HG03095 (cell line): ENCODE data around the gene RIPOR1.
"Not testable (repeated sequence)": the region's sequence is repeated elsewhere in the genome, so short reads cannot be mapped to it uniquely, and the experiment has no call there.

ENCODE experiments used
- ATAC-seq: cut with Tn5 transposase; IDR thresholded peaks from one replicate; pipeline ENCODE4 v1.9.1; 2021; ENCODE audit warnings: moderate library complexity; ENCODE audit not compliant: unreplicated experiment

RIPOR1 gene

DNA sequence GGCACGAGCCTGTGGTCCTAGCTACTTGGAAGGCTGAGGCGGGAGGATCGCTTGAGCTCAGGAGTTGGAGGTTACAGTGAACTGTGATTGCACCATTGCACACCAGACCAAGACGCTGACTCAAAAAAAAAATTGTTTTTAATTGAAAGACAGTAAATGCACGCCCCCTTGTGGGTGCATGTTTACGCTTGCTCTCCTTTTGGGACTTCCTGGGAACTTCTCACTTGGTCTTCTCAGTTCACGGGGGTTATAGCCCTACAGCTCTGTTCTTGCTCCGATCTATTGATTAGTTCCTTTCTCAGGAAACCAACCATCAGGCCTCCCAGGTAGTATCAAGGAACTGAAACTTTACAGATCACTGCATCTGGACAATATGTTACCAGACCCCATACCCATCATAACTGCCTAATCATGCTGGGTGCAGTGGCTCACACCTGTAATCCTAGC, 14.2 kb upstream of the RIPOR1 start:
- no peak for ATAC-seq

DNA sequence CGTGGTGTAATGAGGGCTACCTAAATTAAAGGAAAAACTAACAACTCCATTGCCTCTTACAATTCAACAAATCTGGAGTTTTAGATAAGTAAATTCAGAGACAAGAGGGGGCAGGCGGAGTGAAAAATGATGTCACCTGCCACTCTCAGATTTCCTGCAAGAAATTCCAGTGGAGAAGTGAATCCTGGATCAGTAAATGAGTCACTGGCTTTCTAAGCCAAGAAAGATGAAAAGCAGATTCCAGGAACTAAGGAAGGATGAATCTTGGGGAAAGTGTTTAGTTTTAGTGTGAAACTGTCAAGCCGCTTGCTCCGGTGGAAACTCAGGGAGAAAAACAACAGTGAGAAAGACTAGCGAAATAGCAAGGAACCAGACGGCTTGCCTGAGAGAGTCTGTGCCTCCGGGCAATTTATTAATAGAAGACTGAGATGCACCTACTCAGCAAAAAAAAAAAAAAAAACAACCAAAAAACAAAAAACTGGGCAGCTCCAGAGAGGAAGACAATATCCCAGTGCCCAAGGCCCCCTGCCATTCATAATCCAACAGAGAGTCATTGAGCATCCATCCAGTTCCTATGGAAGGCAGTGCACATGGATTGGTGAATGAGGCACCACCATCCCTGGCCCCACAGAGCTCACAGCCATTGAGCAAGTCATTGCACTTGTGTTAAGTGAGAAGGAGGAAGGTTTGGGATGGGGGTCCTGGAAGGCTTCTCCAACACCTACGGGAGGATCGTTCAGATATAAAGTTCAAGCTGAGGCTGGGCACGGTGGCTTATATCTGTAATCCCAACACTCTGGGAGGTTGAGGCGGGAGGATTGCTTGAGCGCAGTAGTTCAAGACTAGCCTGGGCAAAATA, 12.1 kb upstream of the RIPOR1 start:
- no peak for ATAC-seq

DNA sequence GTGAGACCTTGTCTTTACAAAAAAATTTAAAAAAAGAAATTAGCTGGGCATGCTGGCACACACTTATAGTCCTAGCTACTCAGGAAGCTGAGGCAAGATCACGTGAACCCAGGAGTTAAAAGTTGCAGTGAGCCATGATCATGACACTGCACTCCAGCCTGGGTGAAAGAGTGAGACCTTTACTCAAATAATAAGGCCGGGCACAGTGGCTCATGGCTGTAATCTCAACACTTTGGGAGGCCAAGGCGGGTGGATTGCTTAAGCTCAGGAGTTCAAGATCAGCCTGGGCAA, 11.5 kb upstream of the RIPOR1 start:
- no peak for ATAC-seq

DNA sequence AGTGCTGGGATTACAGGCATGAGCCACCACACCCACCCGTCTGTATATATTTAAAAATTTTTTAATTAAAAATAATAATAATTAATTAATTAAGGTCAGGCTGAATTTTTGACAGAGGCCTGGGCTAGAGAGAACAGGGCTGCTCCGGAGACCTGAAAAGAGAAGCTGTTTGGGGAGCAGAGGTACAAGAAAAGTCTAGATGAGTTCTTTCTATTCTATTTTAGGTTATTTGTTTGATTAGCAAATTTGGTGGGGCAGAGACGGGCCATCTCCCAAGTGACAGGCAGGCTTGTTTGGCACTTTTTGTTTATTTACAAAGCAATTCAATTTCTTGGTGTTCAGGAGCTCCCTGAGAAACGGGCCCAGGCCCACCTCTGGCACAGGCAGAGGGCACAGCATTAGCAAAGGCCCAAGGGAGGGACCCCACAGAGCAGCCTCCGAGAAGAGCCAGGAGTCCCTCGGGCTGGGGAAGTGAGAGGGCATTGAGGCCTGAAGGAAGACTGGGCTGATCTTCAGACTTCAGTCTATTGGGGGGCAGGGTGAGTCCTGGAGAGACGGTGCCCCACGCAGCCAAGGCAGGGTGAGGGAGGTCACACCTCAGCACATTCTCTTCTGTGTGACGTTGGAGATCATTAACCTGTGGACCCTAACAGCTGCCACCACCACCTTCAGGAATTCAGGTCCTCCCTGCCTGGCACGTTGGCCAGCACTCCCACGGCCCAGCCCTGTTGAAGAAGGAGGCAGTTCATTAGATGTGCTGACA, 10.8 kb upstream of the RIPOR1 start:
- ATAC-seq = peak; percentile 39

DNA sequence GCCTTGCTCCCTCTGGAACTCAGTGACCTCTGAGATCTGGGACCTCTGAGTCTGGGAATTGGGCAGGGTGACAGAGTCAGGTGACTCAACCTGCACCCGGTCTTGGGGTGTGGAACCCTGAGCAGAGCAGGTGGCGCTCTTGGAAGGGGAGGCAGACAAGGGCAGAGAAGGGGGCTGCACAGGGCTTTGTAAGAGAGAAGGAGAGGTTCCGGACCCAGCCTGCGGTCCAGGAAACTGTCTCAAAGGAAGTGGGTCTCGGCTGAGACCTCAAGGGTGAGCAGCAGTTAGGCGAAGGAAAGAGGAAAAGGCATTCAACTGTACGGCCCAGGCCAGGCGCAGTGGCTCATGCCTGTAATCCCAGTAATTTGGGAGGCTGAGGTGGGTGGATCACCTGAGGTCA, 10.0 kb upstream of the RIPOR1 start:
- no peak for ATAC-seq

DNA sequence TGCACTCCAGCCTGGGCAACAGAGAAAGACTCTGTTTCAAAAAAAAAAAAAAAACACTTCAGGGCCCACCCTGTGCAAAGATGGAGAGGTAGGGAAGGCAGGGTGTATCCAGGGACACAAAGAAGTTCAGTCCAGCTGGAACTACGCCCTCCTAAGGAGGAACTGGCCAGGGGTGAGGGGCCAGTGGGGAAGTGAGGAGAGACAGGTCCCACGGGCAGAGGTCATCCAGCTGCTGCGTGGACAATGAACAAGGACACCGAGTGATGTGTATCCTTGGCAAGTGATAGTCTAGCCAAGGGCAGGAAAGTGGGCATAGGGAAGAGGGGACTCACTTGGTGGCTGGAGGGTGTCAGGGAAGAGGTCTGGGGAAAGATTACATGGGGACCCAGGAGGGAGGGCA, 9.4 kb upstream of the RIPOR1 start:
- no peak for ATAC-seq

GRCh38 chr16:67521095-67521804, 7.4 kb upstream of the RIPOR1 start:
- ATAC-seq = peak; percentile 47

- ATAC-seq = no peak
These were observed 3.3 kb upstream of the RIPOR1 start for GRCh38 chr16:67525176-67525860.

DNA sequence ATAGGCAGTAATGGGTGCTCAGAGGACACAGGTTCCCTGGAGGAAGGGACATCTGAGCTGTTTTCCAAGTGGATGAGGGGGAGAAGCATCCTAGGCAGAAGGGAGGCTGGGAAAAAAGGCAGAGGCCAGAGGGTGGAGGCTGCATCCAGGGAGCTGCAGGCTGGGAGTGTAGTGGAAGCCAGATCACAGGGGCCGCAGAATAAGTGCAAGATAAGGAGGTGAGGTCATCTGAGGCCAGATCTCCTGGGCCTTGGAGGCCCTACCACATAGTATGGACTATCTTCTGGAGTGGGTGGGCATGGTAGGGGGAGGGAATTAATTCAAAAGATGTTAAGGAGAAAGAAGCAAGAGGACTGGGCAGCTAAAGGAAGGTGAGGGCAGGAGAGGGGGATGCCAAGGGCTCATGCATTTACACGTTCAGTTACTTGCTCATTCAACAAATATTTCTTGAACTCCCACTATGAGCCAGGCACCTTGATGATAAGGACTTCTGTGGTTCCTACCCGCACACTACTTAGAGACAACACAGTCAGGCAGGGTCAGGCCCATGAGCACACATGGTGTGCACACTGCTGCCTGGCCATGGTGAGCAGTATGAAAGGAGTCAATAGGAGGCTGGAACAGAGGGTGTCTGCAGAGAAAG, 2.4 kb upstream of the RIPOR1 start:
- no peak for ATAC-seq

DNA sequence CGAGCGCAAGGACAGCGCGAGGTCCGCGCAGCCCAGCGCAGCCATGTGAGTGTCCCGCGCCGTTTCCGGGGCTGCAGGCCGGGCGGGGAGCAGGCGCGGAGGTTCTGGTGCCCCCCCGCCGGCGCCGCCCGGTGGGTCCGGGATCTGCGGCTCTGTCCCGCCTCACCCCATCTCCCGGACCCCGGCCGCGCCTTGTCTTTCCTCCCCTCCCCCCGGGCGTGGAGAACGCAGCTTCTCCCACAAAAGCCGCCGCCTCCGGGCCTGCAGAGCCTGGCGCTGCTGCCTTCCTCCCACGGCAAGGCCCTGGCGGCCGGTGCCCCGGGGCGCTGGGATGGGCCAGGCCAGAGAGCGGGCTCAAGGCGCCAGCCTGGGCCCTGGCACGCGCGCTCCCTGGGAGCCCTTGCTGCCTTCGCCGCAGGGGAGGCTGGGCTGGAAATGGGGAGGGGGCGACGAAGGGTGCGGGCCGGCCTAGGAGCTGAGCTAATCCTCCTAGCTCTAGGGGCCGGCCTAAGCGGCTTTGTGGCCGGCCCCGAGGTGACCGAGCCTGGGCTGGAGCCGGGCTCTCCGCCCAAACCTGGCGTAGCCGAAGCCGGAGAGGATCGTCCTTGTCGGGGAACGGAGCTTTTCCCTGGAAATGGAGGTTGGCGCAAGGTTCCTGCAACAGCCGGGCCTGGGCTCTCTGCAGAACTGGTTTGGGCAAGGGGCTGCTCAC, 397 bp downstream of the RIPOR1 start:
- ATAC-seq = no peak

- ATAC-seq = no peak
These were observed 968 bp downstream of the RIPOR1 start for GRCh38 chr16:67529582-67530012.

DNA sequence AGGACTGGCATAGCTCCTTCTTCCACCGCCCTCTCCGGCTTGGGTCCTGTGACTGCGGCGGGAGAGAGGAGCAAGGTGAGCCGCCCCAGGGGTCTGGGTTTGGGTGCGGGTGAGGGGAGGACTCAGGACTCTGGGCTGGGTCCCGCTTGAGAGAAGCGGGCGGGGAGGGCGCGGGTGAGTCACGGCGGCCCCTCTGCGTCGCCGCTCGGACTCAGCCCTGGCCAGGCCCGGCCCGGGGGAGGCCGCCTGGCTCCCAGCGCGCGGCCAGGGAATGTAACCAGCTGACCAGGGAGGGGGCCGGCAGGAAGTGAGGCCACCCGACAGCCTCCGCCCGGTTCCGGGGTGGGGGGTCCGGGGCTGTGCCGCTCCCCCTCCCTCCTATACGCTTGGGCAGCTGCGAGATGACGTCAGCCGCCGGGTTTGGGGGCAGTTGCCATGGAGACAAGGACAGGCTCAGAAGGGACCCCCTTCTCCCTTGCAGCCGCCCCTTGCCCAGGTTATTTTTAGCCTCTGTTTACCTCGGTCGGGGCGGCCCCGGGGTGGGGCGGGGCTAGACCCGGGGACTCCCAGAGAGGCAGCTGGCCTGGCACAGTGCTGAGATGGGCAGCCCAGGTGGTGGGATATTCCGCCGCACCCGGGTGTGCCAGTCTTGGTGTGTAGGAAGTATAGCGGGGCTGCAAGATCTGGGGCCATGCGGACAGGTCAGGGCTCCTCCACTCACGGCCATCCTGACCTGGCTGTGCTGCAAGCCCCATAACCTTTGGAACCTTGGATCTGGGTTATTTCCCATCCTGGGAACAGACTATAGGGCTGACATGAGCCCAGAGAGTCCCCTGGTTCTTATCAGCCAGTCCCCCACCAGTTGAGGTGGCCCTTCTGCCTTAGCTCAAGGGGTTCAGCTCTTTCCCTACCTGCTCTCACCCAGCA, 1.6 kb downstream of the RIPOR1 start:
- ATAC-seq = no peak

- ATAC-seq = no peak
These were observed 2.6 kb downstream of the RIPOR1 start for GRCh38 chr16:67531247-67531646.

- ATAC-seq = no peak
These were observed 4.5 kb downstream of the RIPOR1 start for GRCh38 chr16:67533024-67533560.

DNA sequence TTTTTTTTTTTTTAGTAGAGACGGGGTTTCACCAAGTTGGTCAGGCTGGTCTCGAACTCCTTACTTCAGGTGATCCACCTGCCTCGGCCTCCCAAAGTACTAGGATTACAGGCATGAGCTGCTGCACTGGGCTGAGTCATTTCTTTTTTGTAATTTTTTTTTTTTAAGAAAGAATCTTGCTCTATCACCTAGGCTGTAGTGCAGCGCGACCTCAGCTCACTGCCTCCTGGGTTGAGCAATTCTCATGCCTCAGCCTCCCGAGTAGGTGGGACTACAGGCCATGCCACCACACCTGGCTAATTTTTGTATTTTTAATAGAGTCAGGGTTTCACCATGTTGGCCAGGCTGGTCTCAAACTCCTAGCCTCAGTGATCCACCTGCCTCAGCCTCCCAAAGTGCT, 5.4 kb downstream of the RIPOR1 start:
- ATAC-seq = not testable (repeated sequence)

GRCh38 chr16:67534431-67534830, 5.8 kb downstream of the RIPOR1 start:
- ATAC-seq = no peak

DNA sequence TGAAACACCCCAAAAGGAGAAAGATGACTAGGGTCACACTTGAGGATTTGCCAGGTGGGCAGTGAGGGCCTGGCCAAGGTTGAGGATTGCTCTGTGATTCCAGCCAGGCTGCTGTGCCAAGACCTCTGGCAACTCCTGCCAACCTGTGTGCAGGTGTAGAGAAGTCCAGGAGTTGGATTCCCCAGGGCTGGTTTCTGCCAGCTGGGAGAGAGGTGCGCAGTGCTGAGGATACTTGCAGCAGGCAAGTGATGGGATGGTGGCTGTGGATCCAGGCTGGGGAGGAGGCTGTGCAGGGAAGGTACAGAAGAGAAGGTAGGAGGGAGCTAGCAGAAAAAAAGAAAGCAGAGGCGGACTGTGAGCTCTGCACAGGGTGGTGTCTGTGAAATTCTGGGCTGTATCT, 6.6 kb downstream of the RIPOR1 start:
- no peak for ATAC-seq

- no peak for ATAC-seq
These were observed 8.6 kb downstream of the RIPOR1 start for GRCh38 chr16:67537270-67537635.
